ENCODE measurements around the gene MARK2. TPM values are rescaled to one million over a fixed set of nuclear protein-coding genes. Genes with fewer than 3 reads are reported as not detected.

The MARK2 gene
- polyA plus RNA-seq, 3 donors = 32.4 to 55.7 (median 33.3) TPM

DNA sequence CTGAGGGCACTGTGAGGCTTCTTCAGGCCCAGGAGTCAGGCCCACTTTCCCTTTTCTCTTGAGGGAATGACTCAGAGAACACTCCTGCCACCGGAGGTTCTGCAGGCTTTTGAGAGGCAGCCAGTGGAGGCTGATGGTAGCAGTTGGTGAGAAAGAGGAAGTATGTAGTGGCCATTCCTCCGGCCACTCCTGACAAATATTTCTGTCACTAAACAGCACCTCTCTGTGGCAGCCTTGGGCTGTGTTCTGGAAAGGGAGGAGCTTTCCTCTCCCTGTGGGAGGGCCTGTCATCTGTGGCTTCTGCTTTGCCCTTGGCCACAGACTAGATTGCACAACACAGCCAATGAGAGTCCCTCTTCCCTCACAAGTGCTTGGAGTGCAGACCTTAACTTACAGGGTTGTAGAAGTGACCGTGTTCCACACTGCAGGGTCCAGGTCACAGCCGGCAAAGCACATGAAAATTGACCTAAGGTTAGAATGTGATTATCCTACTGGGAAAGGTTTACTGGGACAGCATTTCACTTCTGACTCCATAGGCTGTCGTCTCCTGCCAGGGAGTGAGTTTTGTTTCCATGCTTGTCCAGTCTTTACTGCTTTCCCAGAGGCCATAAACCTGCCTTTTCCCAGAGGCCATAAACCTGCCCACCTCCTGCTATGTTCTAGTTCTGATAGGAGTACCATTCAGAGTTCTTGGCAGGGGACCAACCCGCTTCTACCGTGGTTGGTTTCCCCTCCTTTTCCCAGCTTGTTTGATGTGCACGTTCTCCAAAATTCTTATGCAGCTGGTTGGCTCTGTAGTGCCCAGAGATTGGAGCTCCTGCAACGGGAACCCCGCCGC is 33.3 kb downstream of the MARK2 start:
- Histone ChIP-seq H2AFZ (ENCODE audit: insufficient read depth, low read depth, low read length, poor library complexity, severe bottlenecking) (no peak overlapping the region), H4K20me1 (ENCODE audit: insufficient read depth, low read length) (peaks cover 98% of the 10 kb centered on the region), H3K4me1 (ENCODE audit: control insufficient read depth in 1 of 2, insufficient read depth in 2 of 2, low read length in 2 of 2) (peaks cover 73 to 78% of the 10 kb centered on the region in 2 donors), H3K9ac (ENCODE audit: insufficient read depth, low read length, poor library complexity, severe bottlenecking) (no peak overlapping the region), H3K27me3 (ENCODE audit: control insufficient read depth in 2 of 2, insufficient read depth in 2 of 2, low read length in 2 of 2) (no peaks in the 10 kb centered on the region), H3K9me3 (replicated peaks in 1 of 2; ENCODE audit: control insufficient read depth in 1 of 2, insufficient read depth in 1 of 2, low read length in 2 of 2) (no peaks in the 10 kb centered on the region), H3K36me3 (replicated peaks in 1 of 2; ENCODE audit: control insufficient read depth in 1 of 2, insufficient read depth in 2 of 2, low read length in 2 of 2) (peaks cover 15 to 33% of the 10 kb centered on the region in 2 donors), H3K4me2 (replicated peaks; ENCODE audit: extremely low read depth, low read length, poor library complexity, severe bottlenecking) (peak overlapping the region; percentile 72), H3K27ac (ENCODE audit: low read depth in 1 of 2, low read length in 2 of 2) (peak overlapping the region; percentile 44 to 67), H3K79me2 (ENCODE audit: insufficient read depth, low read length) (peaks cover 93% of the 10 kb centered on the region), H3K4me3 (replicated peaks in 1 of 3; ENCODE audit: low read depth in 2 of 3, low read length in 3 of 3) (peak overlapping the region in 1 of 3 experiments; percentile 65)
- peaks cover 73% of the 10 kb centered on the region for H3K4me1 Mint-ChIP-seq
- intact Hi-C loops (cut with micrococcal nuclease) = loop anchor here (2.0 to 5.0 kb wide), 3 partner anchors 33 to 71 kb away; partner anchors contain the start of gene MARK2 (in 2 of the 2)
- WGBS (ENCODE audit: insufficient coverage) = 0% methylated on average over 3 of the region's 11 CpGs
- peak overlapping the region; percentile 28 to 81 for H3K4me3 Mint-ChIP-seq
- TF ChIP-seq, protein P1, sequence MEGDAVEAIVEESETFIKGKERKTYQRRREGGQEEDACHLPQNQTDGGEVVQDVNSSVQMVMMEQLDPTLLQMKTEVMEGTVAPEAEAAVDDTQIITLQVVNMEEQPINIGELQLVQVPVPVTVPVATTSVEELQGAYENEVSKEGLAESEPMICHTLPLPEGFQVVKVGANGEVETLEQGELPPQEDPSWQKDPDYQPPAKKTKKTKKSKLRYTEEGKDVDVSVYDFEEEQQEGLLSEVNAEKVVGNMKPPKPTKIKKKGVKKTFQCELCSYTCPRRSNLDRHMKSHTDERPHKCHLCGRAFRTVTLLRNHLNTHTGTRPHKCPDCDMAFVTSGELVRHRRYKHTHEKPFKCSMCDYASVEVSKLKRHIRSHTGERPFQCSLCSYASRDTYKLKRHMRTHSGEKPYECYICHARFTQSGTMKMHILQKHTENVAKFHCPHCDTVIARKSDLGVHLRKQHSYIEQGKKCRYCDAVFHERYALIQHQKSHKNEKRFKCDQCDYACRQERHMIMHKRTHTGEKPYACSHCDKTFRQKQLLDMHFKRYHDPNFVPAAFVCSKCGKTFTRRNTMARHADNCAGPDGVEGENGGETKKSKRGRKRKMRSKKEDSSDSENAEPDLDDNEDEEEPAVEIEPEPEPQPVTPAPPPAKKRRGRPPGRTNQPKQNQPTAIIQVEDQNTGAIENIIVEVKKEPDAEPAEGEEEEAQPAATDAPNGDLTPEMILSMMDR (IDR thresholded peaks at IDR 0.05) = peak; percentile 53
- DNase-seq = peak; percentile 96 to 99 (median 98)
- peaks cover 26 to 50% of the 10 kb centered on the region in 2 donors for H3K36me3 Mint-ChIP-seq
- H3K27ac Mint-ChIP-seq = peak overlapping the region; percentile 74 to 96 (median 92)
- H3K27me3 Mint-ChIP-seq (ENCODE audit: low read depth in 3 of 3) = no peaks in the 10 kb centered on the region
- no peaks in the 10 kb centered on the region for H3K9me3 Mint-ChIP-seq

DNA sequence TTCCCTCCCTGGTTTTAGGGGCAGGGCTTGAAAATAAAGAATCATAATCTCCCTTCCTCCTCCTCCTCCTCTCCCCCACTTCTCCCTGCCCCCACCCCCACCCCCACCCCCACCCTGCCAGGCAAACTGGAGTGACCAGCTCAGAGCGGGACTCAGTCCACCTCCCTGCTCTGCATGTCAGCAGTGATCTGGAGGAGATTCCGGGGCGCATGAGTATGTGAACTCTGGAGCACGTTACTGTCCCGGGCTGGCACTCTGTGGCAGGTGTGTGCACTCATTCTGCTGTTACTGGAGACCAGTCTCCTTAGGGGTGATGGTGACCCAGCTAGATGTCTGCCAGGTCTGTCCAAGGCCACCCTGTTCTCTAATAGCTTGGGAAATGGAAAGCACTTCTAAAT is 33.9 kb downstream of the MARK2 start:
- WGBS (ENCODE audit: insufficient coverage) = 100% methylated on average over 3 of the region's 5 CpGs
- peak overlapping the region in 1 of 3 experiments; percentile 65 for H3K4me3 ChIP-seq (replicated peaks in 1 of 3; ENCODE audit: low read depth in 2 of 3, low read length in 3 of 3)
- peaks cover 15 to 39% of the 10 kb centered on the region in 2 donors for H3K36me3 ChIP-seq (replicated peaks in 1 of 2; ENCODE audit: control insufficient read depth in 1 of 2, insufficient read depth in 2 of 2, low read length in 2 of 2)
- H3K27ac ChIP-seq (ENCODE audit: low read depth in 1 of 2, low read length in 2 of 2) = peak overlapping the region; percentile 44 to 67
- intact Hi-C loops (cut with micrococcal nuclease) = loop anchor here (2.0 to 5.0 kb wide), 3 partner anchors 34 to 70 kb away; partner anchors contain the start of gene MARK2 (in 2 of the 2)
- H3K9me3 ChIP-seq (replicated peaks in 1 of 2; ENCODE audit: control insufficient read depth in 1 of 2, insufficient read depth in 1 of 2, low read length in 2 of 2) = no peaks in the 10 kb centered on the region
- Mint-ChIP-seq H3K27me3 (ENCODE audit: low read depth in 3 of 3) (no peaks in the 10 kb centered on the region), H3K27ac (peak overlapping the region in 6 of 7 donors; percentile 11 to 96 (median 90)), H3K36me3 (peaks cover 22 to 47% of the 10 kb centered on the region in 2 donors), H3K4me3 (peak overlapping the region in 1 of 2 donors; percentile 81), H3K9me3 (no peaks in the 10 kb centered on the region), H3K4me1 (peaks cover 67% of the 10 kb centered on the region)
- H3K4me1 ChIP-seq (ENCODE audit: control insufficient read depth in 1 of 2, insufficient read depth in 2 of 2, low read length in 2 of 2) = peaks cover 67 to 72% of the 10 kb centered on the region in 2 donors
- no peak overlapping the region for H2AFZ ChIP-seq (ENCODE audit: insufficient read depth, low read depth, low read length, poor library complexity, severe bottlenecking)
- H3K4me2 ChIP-seq (replicated peaks; ENCODE audit: extremely low read depth, low read length, poor library complexity, severe bottlenecking) = peak overlapping the region; percentile 72
- no peaks in the 10 kb centered on the region for H3K27me3 ChIP-seq (ENCODE audit: control insufficient read depth in 2 of 2, insufficient read depth in 2 of 2, low read length in 2 of 2)
- TF ChIP-seq, protein P1 (IDR thresholded peaks at IDR 0.05) = no peak
- peaks cover 98% of the 10 kb centered on the region for H4K20me1 ChIP-seq (ENCODE audit: insufficient read depth, low read length)
- DNase-seq = no peak
- no peak overlapping the region for H3K9ac ChIP-seq (ENCODE audit: insufficient read depth, low read length, poor library complexity, severe bottlenecking)
- H3K79me2 ChIP-seq (ENCODE audit: insufficient read depth, low read length) = peaks cover 93% of the 10 kb centered on the region

All from CD14-positive monocyte (primary cell).